Kidney (tissue), 14 donors: Measurements from ENCODE around the gene PIP4K2A. TPM values are rescaled to one million over a fixed set of nuclear protein-coding genes. Genes with fewer than 3 reads are reported as not detected.

Experiments used
- DNase-seq, 5 donors: peaks; one replicate each; pipeline ENCODE4 v3.0.0-alpha.2; 2013 to 2020
- FAIRE-seq: peaks from 2 replicates; lab custom pipeline; 2012; peaks lifted over from hg19 to GRCh38; lab: Jason Lieb, UNC
- H3K27ac ChIP-seq, 2 donors: one replicate each; pipeline ENCODE4 v1.7.0; 2013; ENCODE audit warnings: low read depth in 2 of 2, low read length in 2 of 2, inconsistent platforms in 1 of 2
- H3K27me3 ChIP-seq: one replicate; pipeline ENCODE4 v1.7.1; 2013; ENCODE audit warnings: low read length, inconsistent platforms; ENCODE audit not compliant: control insufficient read depth, insufficient read depth
- H3K36me3 ChIP-seq, 3 donors: one replicate each; pipeline versions ENCODE4 v1.7.0 to v1.7.1; 2013; ENCODE audit warnings: low read length in 3 of 3, control low read depth in 1 of 3, inconsistent platforms in 1 of 3; ENCODE audit not compliant: insufficient read depth in 3 of 3, control insufficient read depth in 2 of 3
- H3K4me1 ChIP-seq, 3 donors: one replicate each; pipeline versions ENCODE4 v1.7.0 to v1.7.1; 2013; ENCODE audit warnings: low read length in 3 of 3, inconsistent platforms in 1 of 3, low read depth in 1 of 3; ENCODE audit not compliant: control insufficient read depth in 2 of 3, insufficient read depth in 2 of 3
- H3K4me3 ChIP-seq, 3 donors: one replicate each; pipeline versions ENCODE4 v1.7.0 to v1.8.1; 2013; ENCODE audit warnings: low read length in 3 of 3, control low read depth in 1 of 3, inconsistent platforms in 1 of 3
- H3K9ac ChIP-seq, 3 donors: one replicate each; pipeline versions ENCODE4 v1.7.0 to v1.7.1; 2013; ENCODE audit warnings: low read length in 3 of 3, control low read depth in 1 of 3, inconsistent platforms in 1 of 3
- H3K9me3 ChIP-seq, 3 donors: one replicate each; pipeline versions ENCODE4 v1.7.0 to v1.7.1; 2013; ENCODE audit warnings: low read length in 3 of 3, control low read depth in 1 of 3, inconsistent platforms in 1 of 3; ENCODE audit not compliant: control insufficient read depth in 2 of 3, insufficient read depth in 1 of 3
- CTCF ChIP-seq: IDR thresholded peaks from 3 replicates; pipeline ENCODE4 v1.5.1; 2012; ENCODE audit warnings: mild to moderate bottlenecking, moderate library complexity, borderline replicate concordance; ENCODE audit not compliant: insufficient read depth; ENCODE audit errors: extremely low read depth
- intact Hi-C: fragments of 100-400 bp; cut with DNase I; formaldehyde crosslinking; loops from one replicate; pipeline ENCODE4 v1.11.1; 2022
- polyA plus RNA-seq: library from polyadenylated mRNA; stranded (reverse); fragments of 350-450 nt; fragmentation: Illumina TruSeq; extraction: RNeasy Lipid Tissue Mini Kit (QIAGEN cat#74804); gene quantifications from one replicate; pipeline ENCODE4 v1.2.3, GENCODE V29; 2014; ENCODE audit warnings: low read depth, low replicate concordance; ENCODE audit not compliant: insufficient read depth
- total RNA-seq: library from RNA; stranded (reverse); fragmentation: NEBNext Ultra II Directional; extraction: Animal tissue kit (Norgen Biotek cat#: 25700); gene quantifications from one replicate; pipeline ENCODE4 v1.2.1, GENCODE V29; 2021
- donor health status: control.
- donor health status: control.
- donor health status: control.
- donor health status: control.
- donor health status: control.
- donor health status: DM: yes; HTN: yes; CAD: no.
- donor health status: Normal renal cell carcinoma (clear cell type).

PIP4K2A gene
- total and polyA plus RNA-seq, 2 donors from 2014 or later = 12.2 to 54.6 TPM

- Histone ChIP-seq H3K9ac (no peak overlapping the region), H3K4me3 (no peak overlapping the region), H3K9me3 (no peaks in the 10 kb centered on the region), H3K4me1 (peaks cover 0 to 5% (median 3%) of the 10 kb centered on the region in 3 donors), H3K27me3 (no peaks in the 10 kb centered on the region), H3K27ac (no peak overlapping the region), H3K36me3 (peaks cover 0 to 3% (median 0%) of the 10 kb centered on the region in 3 donors)
- TF ChIP-seq CTCF = no peak
- FAIRE-seq = no peak
- intact Hi-C loops = no loop called here
- no peak for DNase-seq
These were observed 102.1 kb downstream of the PIP4K2A start for GRCh38 chr10:22612318-22612717.

GRCh38 chr10:22611425-22612115 lies 102.8 kb downstream of the PIP4K2A start:
- no peak for DNase-seq
- peaks cover 0 to 8% (median 3%) of the 10 kb centered on the region in 3 donors for H3K4me1 ChIP-seq
- TF ChIP-seq CTCF = no peak
- no peak for FAIRE-seq
- no peaks in the 10 kb centered on the region for H3K9me3 ChIP-seq
- no peaks in the 10 kb centered on the region for H3K27me3 ChIP-seq
- no peak overlapping the region for H3K9ac ChIP-seq
- peaks cover 0 to 3% (median 2%) of the 10 kb centered on the region in 3 donors for H3K36me3 ChIP-seq
- no peak overlapping the region for H3K27ac ChIP-seq
- no peak overlapping the region for H3K4me3 ChIP-seq
- intact Hi-C loops = no loop called here

GRCh38 chr10:22610610-22611009 lies 103.8 kb downstream of the PIP4K2A start:
- Histone ChIP-seq H3K4me3 (no peak overlapping the region), H3K9me3 (no peaks in the 10 kb centered on the region), H3K36me3 (peaks cover 0 to 3% (median 2%) of the 10 kb centered on the region in 3 donors), H3K27me3 (no peaks in the 10 kb centered on the region), H3K4me1 (peaks cover 0 to 3% (median 0%) of the 10 kb centered on the region in 3 donors), H3K9ac (no peak overlapping the region), H3K27ac (no peak overlapping the region)
- intact Hi-C loops = no loop called here
- FAIRE-seq (no peak), DNase-seq (no peak)
- TF ChIP-seq CTCF = no peak
